ENCODE measurements around the gene DNAI7. TPM values are rescaled to one million over a fixed set of nuclear protein-coding genes. Genes with fewer than 3 reads are reported as not detected.

Gene DNAI7
- total RNA-seq, 1 experiment from 2014 or later, result 0.52 TPM

- Histone ChIP-seq H2AFZ (ENCODE audit: low read depth, low read length, poor library complexity, severe bottlenecking) (no peak overlapping the region), H3K9me3 (ENCODE audit: control insufficient read depth in 1 of 2, insufficient read depth in 1 of 2, low read depth in 1 of 2, low read length in 2 of 2) (no peaks in the 10 kb centered on the region), H3K27me3 (ENCODE audit: insufficient read depth, low read length) (no peaks in the 10 kb centered on the region), H4K20me1 (ENCODE audit: insufficient read depth) (no peaks in the 10 kb centered on the region), H3K9me2 (ENCODE audit: insufficient read depth) (no peaks in the 10 kb centered on the region), H3K4me2 (ENCODE audit: low read length) (no peak overlapping the region), H3K4me1 (ENCODE audit: control insufficient read depth in 1 of 2, insufficient read depth in 2 of 2, low read length in 2 of 2) (no peaks in the 10 kb centered on the region), H3K9ac (ENCODE audit: low read length) (no peak overlapping the region), H3K27ac (ENCODE audit: low read depth, low read length) (no peak overlapping the region), H3K36me3 (ENCODE audit: control insufficient read depth in 1 of 2, insufficient read depth in 2 of 2, low read length in 2 of 2) (no peaks in the 10 kb centered on the region), H3K4me3 (replicated peaks in 1 of 2; ENCODE audit: low read depth in 1 of 2, low read length in 2 of 2) (no peak overlapping the region), H3K79me2 (ENCODE audit: insufficient read depth, low read length) (no peaks in the 10 kb centered on the region)
- intact Hi-C loops (cut with micrococcal nuclease), result loop anchor here (5.0 kb wide), 1 partner anchor 464 kb away; no protein-coding TSS in a partner anchor
- ATAC-seq, result no peak
- no TSS peak for BruUV-seq (replicated peaks)
- RAD21 ChIA-PET (ENCODE audit: low non-redundant PET in 1 of 2, low total read pairs in 2 of 2, uncharacterized antibody in 2 of 2, unreplicated experiment in 2 of 2), result no interaction called here
- no peak for DNase-seq (ENCODE audit: low read depth, low spot score)
- TF ChIP-seq RAD21 (IDR thresholded peaks at IDR 0.05; ENCODE audit: low read depth) (no peak), CTCF (IDR thresholded peaks at IDR 0.05 in 2 of 3, conservative IDR thresholded peaks at IDR 0.05 in 1 of 3; ENCODE audit: borderline replicate concordance in 1 of 3, insufficient read depth in 1 of 3, low read depth in 2 of 3, low read length in 2 of 3) (no peak), POLR2A (IDR thresholded peaks at IDR 0.05; ENCODE audit: borderline replicate concordance, extremely low read depth, insufficient read depth, insufficient read length) (no peak), POLR2AphosphoS5 (IDR thresholded peaks at IDR 0.05; ENCODE audit: low read depth, low read length) (no peak), ATF3 (IDR thresholded peaks at IDR 0.05) (no peak), SRF (IDR thresholded peaks at IDR 0.05; ENCODE audit: low read depth) (no peak), YY1 (IDR thresholded peaks at IDR 0.05; ENCODE audit: extremely low read depth, insufficient replicate concordance, low read depth, low read length) (no peak)
- CTCF ChIA-PET, result no interaction called here
- POLR2A ChIA-PET, result no interaction called here
Observed at GRCh38 chr12:25162866-25163265, 32.1 kb downstream of the DNAI7 start.

DNA sequence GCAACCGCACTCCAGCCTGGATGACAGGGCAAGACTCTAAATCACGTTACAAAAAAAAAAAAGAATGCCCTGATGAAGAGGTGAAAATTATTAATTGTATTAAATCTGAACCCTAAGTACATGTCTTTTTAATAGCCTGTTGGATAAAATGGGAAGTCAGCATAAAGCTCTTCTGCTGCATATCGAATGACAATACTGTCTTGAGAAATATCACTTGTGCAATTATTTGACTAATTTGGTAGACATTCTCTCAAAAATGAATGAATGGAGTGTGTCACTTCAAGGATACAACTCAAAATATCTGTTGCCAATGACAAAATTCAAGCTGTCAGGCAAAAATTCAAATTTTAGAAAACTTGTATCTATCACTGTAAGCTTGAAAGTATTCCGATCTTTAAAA, 38.9 kb downstream of the DNAI7 start:
- ChIA-PET CTCF (interaction anchor here (2.2 to 3.7 kb wide), 2 partner anchors 12 to 164 kb away, joined by 7 to 31 read pairs; no protein-coding TSS in a partner anchor), RAD21 (ENCODE audit: low non-redundant PET in 1 of 2, low total read pairs in 2 of 2, uncharacterized antibody in 2 of 2, unreplicated experiment in 2 of 2) (no interaction called here), POLR2A (no interaction called here)
- no peak for DNase-seq (ENCODE audit: low read depth, low spot score)
- no peaks in the 10 kb centered on the region for H3K9me2 ChIP-seq (ENCODE audit: insufficient read depth)
- H3K9ac ChIP-seq (ENCODE audit: low read length), result no peak overlapping the region
- H3K27ac ChIP-seq (ENCODE audit: low read depth, low read length), result no peak overlapping the region
- no peak overlapping the region for H3K4me2 ChIP-seq (ENCODE audit: low read length)
- no peaks in the 10 kb centered on the region for H3K4me1 ChIP-seq (ENCODE audit: control insufficient read depth in 1 of 2, insufficient read depth in 2 of 2, low read length in 2 of 2)
- BruUV-seq (replicated peaks), result no TSS peak
- H3K27me3 ChIP-seq (ENCODE audit: insufficient read depth, low read length), result no peaks in the 10 kb centered on the region
- intact Hi-C loops (cut with micrococcal nuclease), result no loop called here
- H2AFZ ChIP-seq (ENCODE audit: low read depth, low read length, poor library complexity, severe bottlenecking), result no peak overlapping the region
- ATAC-seq, result no peak
- no peaks in the 10 kb centered on the region for H3K79me2 ChIP-seq (ENCODE audit: insufficient read depth, low read length)
- H3K4me3 ChIP-seq (replicated peaks in 1 of 2; ENCODE audit: low read depth in 1 of 2, low read length in 2 of 2), result no peak overlapping the region
- H4K20me1 ChIP-seq (ENCODE audit: insufficient read depth), result no peaks in the 10 kb centered on the region
- no peaks in the 10 kb centered on the region for H3K36me3 ChIP-seq (ENCODE audit: control insufficient read depth in 1 of 2, insufficient read depth in 2 of 2, low read length in 2 of 2)
- no peaks in the 10 kb centered on the region for H3K9me3 ChIP-seq (ENCODE audit: control insufficient read depth in 1 of 2, insufficient read depth in 1 of 2, low read depth in 1 of 2, low read length in 2 of 2)
- no peak for TF ChIP-seq TCF7L2 (IDR thresholded peaks at IDR 0.05; ENCODE audit: borderline replicate concordance, extremely low read depth, insufficient read depth, insufficient read length)
- TF ChIP-seq ELF1 (IDR thresholded peaks at IDR 0.05; ENCODE audit: borderline replicate concordance, low read depth), result no peak
- no peak for TF ChIP-seq FOSL1 (IDR thresholded peaks at IDR 0.05; ENCODE audit: low read depth)
- TF ChIP-seq SIN3A (IDR thresholded peaks at IDR 0.05; ENCODE audit: low read depth), result no peak
- no peak for TF ChIP-seq POLR2A (IDR thresholded peaks at IDR 0.05; ENCODE audit: borderline replicate concordance, extremely low read depth, insufficient read depth, insufficient read length)
- TF ChIP-seq JUND (IDR thresholded peaks at IDR 0.05), result no peak
- no peak for TF ChIP-seq ATF3 (IDR thresholded peaks at IDR 0.05)

All from HCT116 (cell line).